ENCODE measurements around the gene MXRA8.

Gene MXRA8

DNA sequence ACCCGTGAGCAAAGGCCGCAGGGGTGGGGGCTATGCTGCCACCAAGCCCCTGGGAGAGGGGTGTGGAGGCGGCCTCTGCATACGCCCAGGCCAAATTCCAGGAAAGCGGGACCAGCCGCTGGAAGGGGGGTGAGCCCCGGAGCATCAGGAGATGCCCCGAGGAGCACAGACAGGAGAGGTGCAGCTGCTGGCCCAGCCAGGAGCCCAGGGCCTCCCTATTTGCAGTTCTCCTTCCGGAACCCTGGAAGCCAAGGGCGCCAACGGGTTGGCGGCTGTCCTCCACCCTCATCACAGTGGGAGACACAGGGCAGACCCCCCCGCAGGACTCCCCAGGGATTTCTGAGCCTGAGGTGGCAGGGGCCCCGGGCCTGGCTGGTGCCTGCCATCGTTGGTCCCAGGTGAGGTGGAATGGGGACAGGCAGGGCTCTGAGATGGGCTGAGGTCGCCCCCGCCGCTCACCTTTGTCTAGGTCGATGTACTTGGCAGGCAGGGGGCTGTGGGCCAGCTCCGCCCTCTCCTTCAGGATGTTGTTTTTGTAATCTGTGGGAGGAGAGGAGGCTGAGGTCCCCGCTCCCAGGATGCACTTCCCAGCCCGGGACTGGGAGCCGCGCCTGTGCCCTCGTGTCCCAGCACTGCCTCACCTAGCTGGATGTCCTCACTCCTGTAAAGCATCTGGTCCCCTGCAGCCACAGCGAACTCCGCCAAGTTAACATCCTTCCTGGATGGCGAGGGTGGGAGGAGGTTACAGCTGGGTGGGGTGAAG is 4.8 kb downstream of the MXRA8 start:
- Mint-ChIP-seq H3K4me1 (ENCODE audit: low read depth) (peaks cover 5% of the 10 kb centered on the region), H3K36me3 (ENCODE audit: low read depth) (no peaks in the 10 kb centered on the region), H3K27me3 (ENCODE audit: low read depth) (peaks cover 23% of the 10 kb centered on the region), H3K9me3 (no peaks in the 10 kb centered on the region), H3K4me3 (no peak overlapping the region), H3K27ac (no peak overlapping the region)

GRCh38 chr1:1352786-1353388 is 5.5 kb downstream of the MXRA8 start:
- Mint-ChIP-seq H3K27ac (no peak overlapping the region), H3K27me3 (ENCODE audit: low read depth) (peaks cover 23% of the 10 kb centered on the region), H3K36me3 (ENCODE audit: low read depth) (no peaks in the 10 kb centered on the region), H3K9me3 (no peaks in the 10 kb centered on the region), H3K4me1 (ENCODE audit: low read depth) (peaks cover 5% of the 10 kb centered on the region), H3K4me3 (no peak overlapping the region)

GRCh38 chr1:1351511-1352427 is 6.6 kb downstream of the MXRA8 start:
- H3K9me3 Mint-ChIP-seq: no peaks in the 10 kb centered on the region
- peak overlapping the region; percentile 44 for H3K27ac Mint-ChIP-seq
- peaks cover 11% of the 10 kb centered on the region for H3K4me1 Mint-ChIP-seq (ENCODE audit: low read depth)
- peak overlapping the region; percentile 76 for H3K4me3 Mint-ChIP-seq
- H3K27me3 Mint-ChIP-seq (ENCODE audit: low read depth): peaks cover 23% of the 10 kb centered on the region
- no peaks in the 10 kb centered on the region for H3K36me3 Mint-ChIP-seq (ENCODE audit: low read depth)

- H3K4me1 Mint-ChIP-seq (ENCODE audit: low read depth): peaks cover 13% of the 10 kb centered on the region
- no peaks in the 10 kb centered on the region for H3K9me3 Mint-ChIP-seq
- H3K4me3 Mint-ChIP-seq: peak within 1 kb of the TSS; percentile 75
- H3K27ac Mint-ChIP-seq: peak within 1 kb of the TSS; percentile 15
- no peaks in the 10 kb centered on the region for H3K36me3 Mint-ChIP-seq (ENCODE audit: low read depth)
- H3K27me3 Mint-ChIP-seq (ENCODE audit: low read depth): peaks cover 23% of the 10 kb centered on the region
Observed at GRCh38 chr1:1349256-1350012, 8.9 kb downstream of the MXRA8 start, which contains the start of gene DVL1. DVL1 (minus strand) TSS chr1:1349418; CDS start chr1:1349065, 353 bp downstream.

- no peaks in the 10 kb centered on the region for H3K9me3 Mint-ChIP-seq
- peak overlapping the region; percentile 75 for H3K4me3 Mint-ChIP-seq
- H3K27me3 Mint-ChIP-seq (ENCODE audit: low read depth): peaks cover 15% of the 10 kb centered on the region
- peak overlapping the region; percentile 15 for H3K27ac Mint-ChIP-seq
- H3K36me3 Mint-ChIP-seq (ENCODE audit: low read depth): no peaks in the 10 kb centered on the region
- H3K4me1 Mint-ChIP-seq (ENCODE audit: low read depth): peaks cover 13% of the 10 kb centered on the region
Observed at GRCh38 chr1:1348420-1349255, 9.7 kb downstream of the MXRA8 start.

GRCh38 chr1:1347663-1348419 is 10.5 kb downstream of the MXRA8 start:
- H3K36me3 Mint-ChIP-seq (ENCODE audit: low read depth): no peaks in the 10 kb centered on the region
- peak overlapping the region; percentile 75 for H3K4me3 Mint-ChIP-seq
- peaks cover 8% of the 10 kb centered on the region for H3K27me3 Mint-ChIP-seq (ENCODE audit: low read depth)
- H3K27ac Mint-ChIP-seq: peak overlapping the region; percentile 15
- H3K4me1 Mint-ChIP-seq (ENCODE audit: low read depth): peaks cover 13% of the 10 kb centered on the region
- H3K9me3 Mint-ChIP-seq: no peaks in the 10 kb centered on the region

- H3K27ac Mint-ChIP-seq: no peak overlapping the region
- H3K27me3 Mint-ChIP-seq (ENCODE audit: low read depth): peaks cover 1% of the 10 kb centered on the region
- H3K4me1 Mint-ChIP-seq (ENCODE audit: low read depth): peaks cover 9% of the 10 kb centered on the region
- H3K4me3 Mint-ChIP-seq: peak overlapping the region; percentile 75
- H3K9me3 Mint-ChIP-seq: no peaks in the 10 kb centered on the region
- no peaks in the 10 kb centered on the region for H3K36me3 Mint-ChIP-seq (ENCODE audit: low read depth)
Observed at GRCh38 chr1:1347026-1347595, 11.2 kb downstream of the MXRA8 start.

GRCh38 chr1:1346501-1346890 is 11.9 kb downstream of the MXRA8 start:
- H3K27me3 Mint-ChIP-seq (ENCODE audit: low read depth): no peaks in the 10 kb centered on the region
- H3K4me1 Mint-ChIP-seq (ENCODE audit: low read depth): peaks cover 8% of the 10 kb centered on the region
- no peaks in the 10 kb centered on the region for H3K9me3 Mint-ChIP-seq
- peaks cover under 1% of the 10 kb centered on the region for H3K36me3 Mint-ChIP-seq (ENCODE audit: low read depth)
- H3K27ac Mint-ChIP-seq: no peak overlapping the region
- peak overlapping the region; percentile 62 for H3K4me3 Mint-ChIP-seq

GRCh38 chr1:1345860-1346500 is 12.4 kb downstream of the MXRA8 start:
- no peak overlapping the region for H3K4me3 Mint-ChIP-seq
- no peaks in the 10 kb centered on the region for H3K27me3 Mint-ChIP-seq (ENCODE audit: low read depth)
- H3K27ac Mint-ChIP-seq: no peak overlapping the region
- peaks cover 5% of the 10 kb centered on the region for H3K36me3 Mint-ChIP-seq (ENCODE audit: low read depth)
- peaks cover 8% of the 10 kb centered on the region for H3K4me1 Mint-ChIP-seq (ENCODE audit: low read depth)
- H3K9me3 Mint-ChIP-seq: no peaks in the 10 kb centered on the region

DNA sequence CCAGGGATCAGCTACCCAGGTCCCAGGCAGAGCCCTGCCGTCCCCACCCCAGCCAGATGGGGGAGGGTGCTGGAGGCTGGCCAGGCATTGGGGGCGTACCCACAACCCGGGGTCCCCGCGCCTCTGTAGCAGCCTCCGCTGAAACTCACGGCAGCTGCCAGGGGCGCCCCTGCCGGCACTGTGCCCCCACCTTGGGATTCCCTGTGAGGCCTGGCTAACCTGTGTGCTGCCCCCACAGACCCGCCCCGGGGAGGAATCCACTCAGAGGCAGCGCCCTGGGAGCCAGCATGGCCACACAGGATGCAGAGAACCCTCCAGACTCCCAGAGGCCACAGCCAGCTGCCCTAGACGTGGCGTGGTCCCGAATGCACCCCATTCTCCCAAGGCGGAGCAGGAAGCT is 13.0 kb downstream of the MXRA8 start:
- Mint-ChIP-seq H3K9me3 (no peaks in the 10 kb centered on the region), H3K36me3 (ENCODE audit: low read depth) (peaks cover 10% of the 10 kb centered on the region), H3K27ac (no peak overlapping the region), H3K27me3 (ENCODE audit: low read depth) (no peaks in the 10 kb centered on the region), H3K4me1 (ENCODE audit: low read depth) (peaks cover 8% of the 10 kb centered on the region), H3K4me3 (no peak overlapping the region)

DNA sequence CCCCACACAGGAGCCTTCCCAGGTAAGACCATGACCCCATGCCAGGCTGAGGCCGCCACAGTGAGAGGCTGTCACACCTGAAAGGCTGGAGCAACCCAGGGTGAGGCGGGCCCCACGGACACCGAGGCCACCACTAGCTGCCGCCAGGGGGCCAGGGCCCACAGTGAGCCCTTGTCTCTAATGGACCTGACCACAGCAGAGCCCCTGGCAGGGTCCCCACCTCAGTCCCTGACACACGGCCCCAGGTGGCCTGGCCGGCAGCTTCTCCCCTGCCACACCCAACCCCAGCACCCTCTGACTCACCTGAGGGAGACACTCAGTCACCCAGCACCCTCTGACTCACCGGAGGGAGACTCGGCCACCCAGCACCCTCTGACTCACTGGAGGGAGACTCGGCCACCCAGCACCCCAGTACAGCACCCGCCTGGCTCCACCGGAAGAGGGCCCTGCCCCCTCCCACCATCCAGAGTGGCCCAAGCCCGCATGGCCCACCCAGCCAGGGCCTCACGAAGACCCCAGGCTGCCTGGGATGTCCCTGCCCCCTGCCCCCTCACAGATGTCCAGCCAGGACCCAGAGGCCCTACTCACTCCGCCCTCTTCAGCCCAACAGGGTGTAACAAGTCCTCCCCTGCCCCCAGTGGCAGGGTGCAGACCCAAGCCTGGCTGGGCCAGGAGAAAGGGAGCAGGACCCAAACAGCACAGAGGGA is 13.5 kb downstream of the MXRA8 start:
- peaks cover 8% of the 10 kb centered on the region for H3K4me1 Mint-ChIP-seq (ENCODE audit: low read depth)
- H3K27me3 Mint-ChIP-seq (ENCODE audit: low read depth): no peaks in the 10 kb centered on the region
- H3K27ac Mint-ChIP-seq: no peak overlapping the region
- no peak overlapping the region for H3K4me3 Mint-ChIP-seq
- no peaks in the 10 kb centered on the region for H3K9me3 Mint-ChIP-seq
- H3K36me3 Mint-ChIP-seq (ENCODE audit: low read depth): peaks cover 10% of the 10 kb centered on the region
